K562 (cell line): ENCODE measurements around the gene SLC25A36. TPM values are rescaled to one million over a fixed set of nuclear protein-coding genes. Genes with fewer than 3 reads are reported as not detected.
A peak's percentile ranks its signal among the peaks of the same experiment; 100 is the strongest.

Experiments
- BRD4 ChIP-seq: fragments of 200-600 bp; sonication (generic); IDR thresholded peaks from 2 replicates; pipeline ENCODE4 v1.6.1; 2017; ENCODE audit warnings: inconsistent platforms
- CBX2 ChIP-seq: fragments of 200-600 bp; sonication (generic); IDR thresholded peaks from one replicate; pipeline ENCODE4 v1.6.1; 2012; ENCODE audit warnings: mild to moderate bottlenecking, low read length, inconsistent platforms; ENCODE audit not compliant: insufficient read depth, poor library complexity, severe bottlenecking
- DIDO1 ChIP-seq: fragments of 450-650 bp; IDR thresholded peaks from 2 replicates; pipeline ENCODE4 v1.6.1; 2016; ENCODE audit warnings: low read depth, missing biosample characterization, missing genetic modification characterization
- HCFC1 ChIP-seq: IDR thresholded peaks from 2 replicates; pipeline ENCODE4 v1.6.1; 2012; ENCODE audit warnings: low read depth, low read length, improper control_type of control experiment
- YY1 ChIP-seq, 3 experiments: IDR thresholded peaks; 2 replicates each; pipeline ENCODE4 v1.6.1; 2011; ENCODE audit warnings: low read length in 2 of 3, mild to moderate bottlenecking in 2 of 3, moderate library complexity in 2 of 3, borderline replicate concordance in 1 of 3, control low read depth in 1 of 3, low read depth in 1 of 3; ENCODE audit not compliant: insufficient read depth in 3 of 3, insufficient replicate concordance in 2 of 3, control insufficient read depth in 1 of 3, insufficient read length in 1 of 3; ENCODE audit errors: extremely low read depth in 1 of 3
- ZNF143 ChIP-seq: sonication (generic); formaldehyde crosslinking; IDR thresholded peaks from 2 replicates; pipeline ENCODE4 v1.9.0; 2022; ENCODE audit warnings: mild to moderate bottlenecking, missing genetic modification reagents
- polyA plus RNA-seq, 8 experiments: library from polyadenylated mRNA; depleted of rRNA in 4 of 8; stranded (reverse) in 5 of 8; unstranded in 3 of 8; fragments of >200 nt; fragmentation: Nextera tagmentation in 2 of 8; fragmentation: Illumina TruSeq in 1 of 8; extraction: Ambion mirVana in 2 of 8; extraction: Trizol in 1 of 8; gene quantifications; 2 replicates each; pipeline versions ENCODE4 v1.2.1 to v1.2.3, GENCODE V29; 2011 to 2014; ENCODE audit warnings: inconsistent platforms in 1 of 8, missing spikeins in 1 of 8
- total RNA-seq, 7 experiments: library from RNA; depleted of rRNA in 6 of 7; stranded (reverse); fragments of >200 nt in 6 of 7; fragmentation: Illumina TruSeq in 2 of 7; extraction: Trizol in 2 of 7; gene quantifications; 2 replicates each; pipeline versions ENCODE4 v1.2.1 to v1.2.3, GENCODE V29; 2011 to 2021; ENCODE audit warnings: low replicate concordance in 1 of 7
- TF ChIP-seq, protein P1 (sequence below): fragments of 450-650 bp; formaldehyde crosslinking; IDR thresholded peaks from 2 replicates; pipeline ENCODE4 v1.4.0; 2022; ENCODE audit warnings: missing genetic modification characterization
- TF ChIP-seq, protein P2 (sequence below), 3 experiments: IDR thresholded peaks in 2 of 3; conservative IDR thresholded peaks in 1 of 3; 2 replicates each; pipeline ENCODE4 v1.5.1; 2011 to 2012; ENCODE audit warnings: low read length in 3 of 3, mild to moderate bottlenecking in 3 of 3, control low read depth in 2 of 3, improper control_type of control experiment in 1 of 3, inconsistent platforms in 1 of 3, low read depth in 1 of 3, mixed read lengths in 1 of 3, moderate library complexity in 1 of 3; ENCODE audit not compliant: insufficient read depth in 2 of 3
- TF ChIP-seq, protein P3 (sequence below), 2 experiments: fragments of 450-650 bp; IDR thresholded peaks; 2 replicates each; pipeline ENCODE4 v1.6.1; 2018; ENCODE audit warnings: mild to moderate bottlenecking in 2 of 2, low read depth in 1 of 2; ENCODE audit not compliant: partially characterized antibody in 2 of 2

SLC25A36 gene
- total and polyA plus RNA-seq, 9 of the 15 experiments (the other 6 are each of a cell fraction or from before 2014, with no cell fraction given), result 12.0 to 95.3 (median 43.3) TPM

DNA sequence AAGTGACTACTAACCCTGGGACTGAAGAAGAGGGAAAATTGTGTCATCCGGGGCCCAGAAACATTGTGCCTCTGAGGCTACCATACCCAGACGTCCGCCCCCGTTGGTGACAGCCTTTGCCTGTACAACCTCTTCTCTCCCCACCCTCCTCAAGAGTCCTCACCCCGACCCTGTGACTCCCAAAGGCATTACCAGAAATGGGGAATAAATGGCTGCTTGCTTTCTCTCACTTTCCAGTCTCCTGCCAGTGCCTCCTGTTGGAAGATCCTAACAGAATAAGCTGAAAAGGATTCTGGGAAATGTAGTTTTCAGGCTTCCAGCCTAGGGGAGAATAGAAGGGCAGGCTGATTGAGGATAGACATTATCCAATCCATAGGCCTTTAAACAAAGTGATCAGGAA lies 30.8 kb upstream of the SLC25A36 start (continued):
- TF ChIP-seq, protein P1, sequence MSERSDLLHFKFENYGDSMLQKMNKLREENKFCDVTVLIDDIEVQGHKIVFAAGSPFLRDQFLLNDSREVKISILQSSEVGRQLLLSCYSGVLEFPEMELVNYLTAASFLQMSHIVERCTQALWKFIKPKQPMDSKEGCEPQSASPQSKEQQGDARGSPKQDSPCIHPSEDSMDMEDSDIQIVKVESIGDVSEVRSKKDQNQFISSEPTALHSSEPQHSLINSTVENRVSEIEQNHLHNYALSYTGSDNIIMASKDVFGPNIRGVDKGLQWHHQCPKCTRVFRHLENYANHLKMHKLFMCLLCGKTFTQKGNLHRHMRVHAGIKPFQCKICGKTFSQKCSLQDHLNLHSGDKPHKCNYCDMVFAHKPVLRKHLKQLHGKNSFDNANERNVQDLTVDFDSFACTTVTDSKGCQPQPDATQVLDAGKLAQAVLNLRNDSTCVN, result no peak
- TF ChIP-seq ZNF143, result peak; percentile 77
- peak; percentile 84 for TF ChIP-seq HCFC1
- TF ChIP-seq, protein P2, sequence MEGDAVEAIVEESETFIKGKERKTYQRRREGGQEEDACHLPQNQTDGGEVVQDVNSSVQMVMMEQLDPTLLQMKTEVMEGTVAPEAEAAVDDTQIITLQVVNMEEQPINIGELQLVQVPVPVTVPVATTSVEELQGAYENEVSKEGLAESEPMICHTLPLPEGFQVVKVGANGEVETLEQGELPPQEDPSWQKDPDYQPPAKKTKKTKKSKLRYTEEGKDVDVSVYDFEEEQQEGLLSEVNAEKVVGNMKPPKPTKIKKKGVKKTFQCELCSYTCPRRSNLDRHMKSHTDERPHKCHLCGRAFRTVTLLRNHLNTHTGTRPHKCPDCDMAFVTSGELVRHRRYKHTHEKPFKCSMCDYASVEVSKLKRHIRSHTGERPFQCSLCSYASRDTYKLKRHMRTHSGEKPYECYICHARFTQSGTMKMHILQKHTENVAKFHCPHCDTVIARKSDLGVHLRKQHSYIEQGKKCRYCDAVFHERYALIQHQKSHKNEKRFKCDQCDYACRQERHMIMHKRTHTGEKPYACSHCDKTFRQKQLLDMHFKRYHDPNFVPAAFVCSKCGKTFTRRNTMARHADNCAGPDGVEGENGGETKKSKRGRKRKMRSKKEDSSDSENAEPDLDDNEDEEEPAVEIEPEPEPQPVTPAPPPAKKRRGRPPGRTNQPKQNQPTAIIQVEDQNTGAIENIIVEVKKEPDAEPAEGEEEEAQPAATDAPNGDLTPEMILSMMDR (IDR thresholded peaks at IDR 0.05 in 2 of 3, conservative IDR thresholded peaks at IDR 0.05 in 1 of 3; ENCODE audit: insufficient read depth in 2 of 3, low read depth in 1 of 3, low read length in 3 of 3), result peak in 2 of 3 experiments; percentile 31 to 33; a peak in 2 of 6 replicates
- TF ChIP-seq CBX2, result no peak
- no peak for TF ChIP-seq BRD4
- TF ChIP-seq DIDO1 (tag), result peak; percentile 65; the same call in 1 of the 2 replicates
- TF ChIP-seq, protein P3, sequence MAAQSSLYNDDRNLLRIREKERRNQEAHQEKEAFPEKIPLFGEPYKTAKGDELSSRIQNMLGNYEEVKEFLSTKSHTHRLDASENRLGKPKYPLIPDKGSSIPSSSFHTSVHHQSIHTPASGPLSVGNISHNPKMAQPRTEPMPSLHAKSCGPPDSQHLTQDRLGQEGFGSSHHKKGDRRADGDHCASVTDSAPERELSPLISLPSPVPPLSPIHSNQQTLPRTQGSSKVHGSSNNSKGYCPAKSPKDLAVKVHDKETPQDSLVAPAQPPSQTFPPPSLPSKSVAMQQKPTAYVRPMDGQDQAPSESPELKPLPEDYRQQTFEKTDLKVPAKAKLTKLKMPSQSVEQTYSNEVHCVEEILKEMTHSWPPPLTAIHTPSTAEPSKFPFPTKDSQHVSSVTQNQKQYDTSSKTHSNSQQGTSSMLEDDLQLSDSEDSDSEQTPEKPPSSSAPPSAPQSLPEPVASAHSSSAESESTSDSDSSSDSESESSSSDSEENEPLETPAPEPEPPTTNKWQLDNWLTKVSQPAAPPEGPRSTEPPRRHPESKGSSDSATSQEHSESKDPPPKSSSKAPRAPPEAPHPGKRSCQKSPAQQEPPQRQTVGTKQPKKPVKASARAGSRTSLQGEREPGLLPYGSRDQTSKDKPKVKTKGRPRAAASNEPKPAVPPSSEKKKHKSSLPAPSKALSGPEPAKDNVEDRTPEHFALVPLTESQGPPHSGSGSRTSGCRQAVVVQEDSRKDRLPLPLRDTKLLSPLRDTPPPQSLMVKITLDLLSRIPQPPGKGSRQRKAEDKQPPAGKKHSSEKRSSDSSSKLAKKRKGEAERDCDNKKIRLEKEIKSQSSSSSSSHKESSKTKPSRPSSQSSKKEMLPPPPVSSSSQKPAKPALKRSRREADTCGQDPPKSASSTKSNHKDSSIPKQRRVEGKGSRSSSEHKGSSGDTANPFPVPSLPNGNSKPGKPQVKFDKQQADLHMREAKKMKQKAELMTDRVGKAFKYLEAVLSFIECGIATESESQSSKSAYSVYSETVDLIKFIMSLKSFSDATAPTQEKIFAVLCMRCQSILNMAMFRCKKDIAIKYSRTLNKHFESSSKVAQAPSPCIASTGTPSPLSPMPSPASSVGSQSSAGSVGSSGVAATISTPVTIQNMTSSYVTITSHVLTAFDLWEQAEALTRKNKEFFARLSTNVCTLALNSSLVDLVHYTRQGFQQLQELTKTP (IDR thresholded peaks at IDR 0.05; ENCODE audit: low read depth in 1 of 2, partially characterized antibody in 2 of 2), result peak in 1 of 2 experiments; percentile 87
- peak in 1 of 3 experiments; percentile 50 for TF ChIP-seq YY1 (IDR thresholded peaks at IDR 0.05; ENCODE audit: borderline replicate concordance in 1 of 3, control insufficient read depth in 1 of 3, extremely low read depth in 1 of 3, insufficient read depth in 3 of 3, insufficient read length in 1 of 3, insufficient replicate concordance in 2 of 3, low read depth in 1 of 3, low read length in 2 of 3)
